Measurements from ENCODE around the gene PDGFRA.
"Not testable (repeated sequence)": the region's sequence is repeated elsewhere in the genome, so short reads cannot be mapped to it uniquely, and the experiment has no call there.

PDGFRA gene

DNA sequence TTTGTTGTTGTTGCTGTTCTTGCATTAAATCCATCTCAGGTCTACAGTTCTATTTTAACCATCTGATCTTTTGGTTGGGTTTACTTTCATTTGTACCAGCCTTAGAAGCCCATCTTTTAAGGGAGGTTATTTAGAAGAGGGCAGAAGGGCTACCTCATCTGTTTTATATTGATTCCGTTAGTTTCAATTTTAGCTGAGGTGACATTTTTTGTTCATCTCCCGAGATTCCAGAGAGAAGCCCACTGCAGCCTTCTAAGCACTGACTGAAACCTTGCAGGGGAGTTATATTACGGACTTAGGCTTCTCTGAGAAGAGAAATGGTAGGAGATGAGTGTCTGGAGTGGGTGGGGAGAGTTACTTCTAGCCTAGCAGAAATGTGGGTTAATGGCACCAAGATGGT is 101.8 kb downstream of the PDGFRA start:
- DNase-seq = no peak

GRCh38 chr4:54332542-54332941 is 103.4 kb downstream of the PDGFRA start:
- no peak for DNase-seq

GRCh38 chr4:54333657-54334056 is 104.6 kb downstream of the PDGFRA start:
- DNase-seq = no peak

GRCh38 chr4:54334769-54335168 is 105.7 kb downstream of the PDGFRA start:
- DNase-seq = not testable (repeated sequence)

- DNase-seq = no peak
Measured at GRCh38 chr4:54337009-54337408, 107.9 kb downstream of the PDGFRA start.

GRCh38 chr4:54342067-54342466 is 113.0 kb downstream of the PDGFRA start:
- not testable (repeated sequence) for DNase-seq

All from fibroblast of upper back skin (primary cell).